Endothelial cell of umbilical vein (primary cell): ENCODE measurements around the gene RDH5. TPM values are rescaled to one million over a fixed set of nuclear protein-coding genes. Genes with fewer than 3 reads are reported as not detected.

ENCODE experiments used
- Bru-seq: library from RNA; stranded (reverse); fragments of 400-500 nt; gene quantifications from one replicate; lab custom pipeline; 2021; lab: Mats Ljungman, UMichigan
- BruChase-seq, 2 experiments: library from RNA; stranded (reverse); fragments of 400-500 nt; gene quantifications; one replicate each; lab custom pipeline; 2021; lab: Mats Ljungman, UMichigan
- BruUV-seq: library from RNA; stranded (reverse); fragments of 400-500 nt; replicated peaks from 2 replicates; lab custom pipeline; 2021; lab: Mats Ljungman, UMichigan
- CTCF ChIA-PET: fragments of 300-600, 350-600 bp; sonication (Branson Sonifier 250); formaldehyde crosslinking; loops from one replicate; lab custom pipeline; 2021; ENCODE audit warnings: antibody characterized with exemption, inconsistent platforms; lab: Charles Lee
- POLR2A ChIA-PET: fragments of 300-600, 350-600 bp; sonication (Branson Sonifier 250); formaldehyde crosslinking; loops from one replicate; lab custom pipeline; 2021; ENCODE audit warnings: antibody characterized with exemption, inconsistent platforms; lab: Charles Lee
- DNase-seq: peaks from one replicate; pipeline ENCODE4 v3.0.0-alpha.2; 2011; ENCODE audit warnings: low read depth, low spot score
- FAIRE-seq: peaks from 2 replicates; lab custom pipeline; 2011; peaks lifted over from hg19 to GRCh38; lab: Jason Lieb, UNC
- H2AFZ ChIP-seq: 2 replicates; pipeline ENCODE4 v1.6.0; 2012; ENCODE audit warnings: low read depth, low read length, control low read depth, inconsistent platforms
- H3K27ac ChIP-seq: 2 replicates; pipeline ENCODE4 v1.5.1; 2011; ENCODE audit warnings: low read depth, mild to moderate bottlenecking, control low read depth, low read length, moderate library complexity; ENCODE audit not compliant: insufficient read depth
- H3K27me3 ChIP-seq, 2 experiments: 2 replicates each; pipeline versions ENCODE4 v1.6.0 to v1.6.1; 2011; ENCODE audit warnings: low read length in 2 of 2, mixed read lengths in 1 of 2; ENCODE audit not compliant: control insufficient read depth in 2 of 2, insufficient read depth in 2 of 2
- H3K36me3 ChIP-seq, 2 experiments: 2 replicates in 1 of 2; 3 replicates in 1 of 2; pipeline ENCODE4 v1.5.1; 2011; ENCODE audit warnings: low read length in 2 of 2, mild to moderate bottlenecking in 1 of 2, moderate library complexity in 1 of 2; ENCODE audit not compliant: control insufficient read depth in 2 of 2, insufficient read depth in 2 of 2; ENCODE audit errors: extremely low read depth in 1 of 2
- H3K4me1 ChIP-seq: 3 replicates; pipeline ENCODE4 v1.5.1; 2011; ENCODE audit warnings: mild to moderate bottlenecking, low read length; ENCODE audit not compliant: control insufficient read depth, insufficient read depth; ENCODE audit errors: extremely low read depth
- H3K4me2 ChIP-seq: 2 replicates; pipeline ENCODE4 v1.6.1; 2011; ENCODE audit warnings: low read length, control low read depth, mixed read lengths; ENCODE audit not compliant: insufficient read depth
- H3K4me3 ChIP-seq, 3 experiments: fragments of 200-600 bp in 1 of 3; sonication (generic), shearing (Covaris generic) in 1 of 3; replicated peaks in 1 of 3; 2 replicates each; pipeline ENCODE4 v1.5.1; 2011 to 2016; ENCODE audit warnings: control low read depth in 3 of 3, low read length in 3 of 3, mild to moderate bottlenecking in 2 of 3, inconsistent platforms in 1 of 3, low read depth in 1 of 3, moderate library complexity in 1 of 3; ENCODE audit not compliant: insufficient read depth in 1 of 3
- H3K79me2 ChIP-seq: 2 replicates; pipeline ENCODE4 v1.6.0; 2012; ENCODE audit warnings: low read length, inconsistent platforms; ENCODE audit not compliant: control insufficient read depth, insufficient read depth
- H3K9ac ChIP-seq: replicated peaks from 2 replicates; pipeline ENCODE3; 2011; ENCODE audit warnings: low read length, control low read depth; ENCODE audit not compliant: insufficient read depth; ENCODE audit errors: extremely low read depth
- H3K9me1 ChIP-seq: replicated peaks from 3 replicates; pipeline ENCODE4 v1.6.0; 2011; ENCODE audit warnings: mild to moderate bottlenecking, low read length; ENCODE audit not compliant: control insufficient read depth, insufficient read depth; ENCODE audit errors: extremely low read depth
- H3K9me3 ChIP-seq: replicated peaks from 2 replicates; pipeline ENCODE4 v1.5.1; 2012; ENCODE audit warnings: low read length, inconsistent platforms; ENCODE audit not compliant: control insufficient read depth, insufficient read depth
- H4K20me1 ChIP-seq: replicated peaks from 2 replicates; pipeline ENCODE3; 2011; ENCODE audit warnings: mild to moderate bottlenecking, low read length; ENCODE audit not compliant: control insufficient read depth, insufficient read depth; ENCODE audit errors: extremely low read depth
- CTCF ChIP-seq, 2 donors: IDR thresholded peaks; 1 replicate in 1 of 2; 2 replicates in 1 of 2; pipeline ENCODE4 v1.5.1; 2011; ENCODE audit warnings: low read length in 2 of 2, mild to moderate bottlenecking in 2 of 2, moderate library complexity in 2 of 2, control low read depth in 1 of 2, inconsistent platforms in 1 of 2, low read depth in 1 of 2; ENCODE audit not compliant: insufficient read depth in 1 of 2; ENCODE audit errors: extremely low read depth in 1 of 2
- EZH2 ChIP-seq: IDR thresholded peaks from 2 replicates; pipeline ENCODE4 v1.6.1; 2012; ENCODE audit warnings: borderline replicate concordance, low read depth, mild to moderate bottlenecking, moderate library complexity, low read length, inconsistent platforms; ENCODE audit not compliant: severe bottlenecking
- FOS ChIP-seq: IDR thresholded peaks from 2 replicates; pipeline ENCODE4 v1.6.1; 2011; ENCODE audit warnings: mild to moderate bottlenecking, low read length, moderate library complexity, borderline replicate concordance; ENCODE audit not compliant: insufficient read depth
- GATA2 ChIP-seq: IDR thresholded peaks from 2 replicates; pipeline ENCODE4 v1.7.0; 2011; ENCODE audit warnings: low read depth, mild to moderate bottlenecking, moderate library complexity, mixed read lengths, low read length; ENCODE audit not compliant: insufficient read length, insufficient read depth
- MAX ChIP-seq: IDR thresholded peaks from 2 replicates; pipeline ENCODE4 v1.6.1; 2011; ENCODE audit not compliant: insufficient read depth, insufficient read length
- MYC ChIP-seq: IDR thresholded peaks from one replicate; pipeline ENCODE4 v1.6.1; 2011; ENCODE audit warnings: mild to moderate bottlenecking, low read depth, low read length
- POLR2A ChIP-seq: IDR thresholded peaks from 2 replicates; pipeline ENCODE4 v1.6.1; 2012; ENCODE audit warnings: low read depth, mild to moderate bottlenecking, control low read depth, low read length
- POLR2AphosphoS5 ChIP-seq: IDR thresholded peaks from 2 replicates; pipeline ENCODE4 v1.6.1; 2012; ENCODE audit warnings: low read depth, mild to moderate bottlenecking, control low read depth, low read length, moderate library complexity; ENCODE audit not compliant: insufficient read depth
- dilution Hi-C: fragments of 300-500 bp; cut with MboI; formaldehyde crosslinking; loops from one replicate; pipeline ENCODE4 v1.15.0; 2019; ENCODE audit warnings: low sequenced_read_pairs; ENCODE audit not compliant: extremely low pct_ligation_motif_present
- intact Hi-C: fragments of 100-400 bp; cut with micrococcal nuclease; formaldehyde crosslinking; loops from one replicate; pipeline ENCODE4 v1.10.0; 2022
- long read RNA-seq: library from polyadenylated mRNA; stranded (forward); transcript quantifications from one replicate; pipeline ENCODE4 v2.0.0, GENCODE V29; 2021
- polyA minus RNA-seq, 3 experiments: library from RNA; depleted of rRNA, polyadenylated mRNA; stranded (reverse); fragments of >200 nt; gene quantifications; 1 replicate in 1 of 3; 2 replicates in 2 of 3; pipeline ENCODE4 v1.2.3, GENCODE V29; 2011
- polyA plus RNA-seq, 4 experiments: library from polyadenylated mRNA; depleted of rRNA in 3 of 4; stranded (reverse) in 3 of 4; unstranded in 1 of 4; fragments of >200 nt; gene quantifications; 2 replicates each; pipeline versions ENCODE4 v1.2.1 to v1.2.3, GENCODE V29; 2011 to 2012; ENCODE audit warnings: missing spikeins in 1 of 4
- total RNA-seq: library from RNA; stranded (reverse); gene quantifications from 2 replicates; pipeline ENCODE4 v1.2.3, GENCODE V29; 2021

The RDH5 gene
- total RNA-seq (2.7 and 6.1 TPM in 2 replicates), polyA plus RNA-seq (3.5 and 3.7 TPM in 2 replicates), polyA minus RNA-seq (3.8 and 5.9 TPM in 2 replicates), Bru-seq, nascent RNA (percentile 55 among the genes with signal in this experiment), BruChase-seq, experiment 1, labeled RNA remaining after a 6-hour chase (percentile 60 among the genes with signal in this experiment), BruChase-seq, experiment 2, labeled RNA remaining after a 2-hour chase (percentile 57 among the genes with signal in this experiment)
- polyA plus RNA-seq (2011; cell fraction: cytosol; rRNA removed): 1.1 and 1.7 TPM in 2 replicates
- polyA plus RNA-seq (2011; cell fraction: nucleus; rRNA removed): 23.5 and 25.0 TPM in 2 replicates
- polyA plus RNA-seq (2012): 1.0 and 1.1 TPM in 2 replicates
- not detected for polyA minus RNA-seq (2011; cell fraction: cytosol; rRNA and poly(A)+ RNA removed)
- 7.7 and 8.9 TPM in 2 replicates for polyA minus RNA-seq (2011; cell fraction: nucleus; rRNA and poly(A)+ RNA removed)
- long read RNA-seq, partial matches to known transcripts: 0 of 1 reads
- long read RNA-seq, other reads (novel, unspliced or antisense): 1 of 1 reads

GRCh38 chr12:55720071-55720564, at the start of gene RDH5:
Gene RDH5, plus strand, starts transcription at chr12:55720393. Its CDS starts 792 bp downstream, at chr12:55721185.
- BruUV-seq: no TSS peak
- dilution Hi-C loops: no loop called here
- Histone ChIP-seq H3K4me1 (peaks cover 28% of the 10 kb centered on the region), H3K9me3 (no peaks in the 10 kb centered on the region), H3K9me1 (no peaks in the 10 kb centered on the region), H3K4me3 (no peak within 1 kb of the TSS), H3K9ac (no peak within 1 kb of the TSS), H3K27me3 (no peaks in the 10 kb centered on the region), H3K79me2 (no peaks in the 10 kb centered on the region), H2AFZ (no peak within 1 kb of the TSS), H4K20me1 (no peaks in the 10 kb centered on the region), H3K27ac (no peak within 1 kb of the TSS), H3K4me2 (no peak within 1 kb of the TSS), H3K36me3 (peaks cover 6 to 12% of the 10 kb centered on the region in 2 experiments)
- TF ChIP-seq CTCF (IDR thresholded peaks at IDR 0.05; ENCODE audit: extremely low read depth in 1 of 2, insufficient read depth in 1 of 2, low read depth in 1 of 2, low read length in 2 of 2) (no peak), FOS (no peak), EZH2 (no peak), GATA2 (no peak), MAX (no peak), POLR2AphosphoS5 (no peak), POLR2A (no peak), MYC (no peak)
- DNase-seq (no peak), FAIRE-seq (no peak)
- intact Hi-C loops: loop anchor here (5.0 kb wide), 1 partner anchor 533 kb away; no protein-coding TSS in a partner anchor
- ChIA-PET POLR2A (no interaction called here), CTCF (interaction anchor here (1.0 to 11.1 kb wide), 10 partner anchors 10 to 531 kb away, joined by 3 to 151 read pairs (median 9); partner anchors contain the start of gene CD63)
